HG03064 (cell line): ENCODE results near the gene HYAL2.
"Not testable (repeated sequence)": the region's sequence is repeated elsewhere in the genome, so short reads cannot be mapped to it uniquely, and the experiment has no call there.

Experiments used
- ATAC-seq: cut with Tn5 transposase; IDR thresholded peaks from one replicate; pipeline ENCODE4 v1.9.1; 2021; ENCODE audit warnings: low read depth; ENCODE audit not compliant: unreplicated experiment

The HYAL2 gene

GRCh38 chr3:50316657-50317242 lies 5.8 kb downstream of the HYAL2 start:
- ATAC-seq = no peak

- no peak for ATAC-seq
These were observed 7.7 kb downstream of the HYAL2 start for GRCh38 chr3:50314816-50315215.

GRCh38 chr3:50314342-50314741 lies 8.2 kb downstream of the HYAL2 start:
- no peak for ATAC-seq

GRCh38 chr3:50312041-50312440 lies 10.5 kb downstream of the HYAL2 start:
- ATAC-seq = not testable (repeated sequence)

GRCh38 chr3:50304601-50305000 lies 17.9 kb downstream of the HYAL2 start:
- ATAC-seq = no peak

GRCh38 chr3:50303013-50303815 lies 19.3 kb downstream of the HYAL2 start, which contains the start of gene HYAL1:
HYAL1 (minus strand) TSS chr3:50303574; CDS start chr3:50302956, 618 bp downstream.
- no peak for ATAC-seq

GRCh38 chr3:50302095-50303012 lies 20.2 kb downstream of the HYAL2 start:
- no peak for ATAC-seq

- ATAC-seq = no peak
These were observed 21.8 kb downstream of the HYAL2 start for GRCh38 chr3:50300681-50301254.

- ATAC-seq = no peak
These were observed 22.4 kb downstream of the HYAL2 start for GRCh38 chr3:50299929-50300680.

- ATAC-seq = no peak
These were observed 23.0 kb downstream of the HYAL2 start for GRCh38 chr3:50299638-50299928.

- ATAC-seq = peak; percentile 80
These were observed 23.5 kb downstream of the HYAL2 start, which contains the start of the genes HYAL3 and NAA80 for GRCh38 chr3:50298836-50299637. HYAL3 (minus strand) TSS chr3:50299405; CDS start chr3:50295602, 3,803 bp downstream. NAA80 (minus strand) TSS chr3:50299405; CDS start chr3:50297463, 1,942 bp downstream.

GRCh38 chr3:50297896-50298725 lies 24.4 kb downstream of the HYAL2 start:
- ATAC-seq = no peak

GRCh38 chr3:50297384-50297775 lies 25.2 kb downstream of the HYAL2 start:
- no peak for ATAC-seq

- no peak for ATAC-seq
These were observed 25.7 kb downstream of the HYAL2 start for GRCh38 chr3:50296721-50297383.

- ATAC-seq = no peak
These were observed 26.8 kb downstream of the HYAL2 start for GRCh38 chr3:50295553-50296431.

GRCh38 chr3:50294492-50295403 lies 27.8 kb downstream of the HYAL2 start:
- ATAC-seq = no peak
